ENCODE results near the gene HPN. TPM values are rescaled to one million over a fixed set of nuclear protein-coding genes. Genes with fewer than 3 reads are reported as not detected.

HPN gene
- total RNA-seq, 1 donor from 2014 or later = 0.30 TPM

GRCh38 chr19:35034588-35035382, 6.7 kb upstream of the HPN start:
- Histone ChIP-seq H3K27ac (no peak overlapping the region), H3K4me3 (no peak overlapping the region), H3K4me2 (no peak overlapping the region), H4K20me1 (ENCODE audit: low read depth) (no peaks in the 10 kb centered on the region), H3K9ac (no peak overlapping the region), H3F3A (ENCODE audit: low read depth) (peaks cover 17% of the 10 kb centered on the region), H3K27me3 (peaks cover 32% of the 10 kb centered on the region), H2AFZ (replicated peaks) (no peak overlapping the region), H3K36me3 (no peaks in the 10 kb centered on the region), H3K9me3 (ENCODE audit: low read depth) (no peaks in the 10 kb centered on the region), H3K79me2 (ENCODE audit: low read depth) (no peaks in the 10 kb centered on the region), H3K4me1 (peaks cover 4% of the 10 kb centered on the region)
- peaks cover 28% of the 10 kb centered on the region for H3K27me3 Mint-ChIP-seq (ENCODE audit: insufficient read depth, low read depth)
- H3K27ac Mint-ChIP-seq = no peak overlapping the region
- H3K4me3 Mint-ChIP-seq = no peak overlapping the region
- H3K4me1 Mint-ChIP-seq = peaks cover 8% of the 10 kb centered on the region
- no peaks in the 10 kb centered on the region for H3K36me3 Mint-ChIP-seq
- TF ChIP-seq EZH2phosphoT487 (IDR thresholded peaks at IDR 0.05) (no peak), EZH2 (IDR thresholded peaks at IDR 0.05) (no peak)
- TF ChIP-seq, protein P1, sequence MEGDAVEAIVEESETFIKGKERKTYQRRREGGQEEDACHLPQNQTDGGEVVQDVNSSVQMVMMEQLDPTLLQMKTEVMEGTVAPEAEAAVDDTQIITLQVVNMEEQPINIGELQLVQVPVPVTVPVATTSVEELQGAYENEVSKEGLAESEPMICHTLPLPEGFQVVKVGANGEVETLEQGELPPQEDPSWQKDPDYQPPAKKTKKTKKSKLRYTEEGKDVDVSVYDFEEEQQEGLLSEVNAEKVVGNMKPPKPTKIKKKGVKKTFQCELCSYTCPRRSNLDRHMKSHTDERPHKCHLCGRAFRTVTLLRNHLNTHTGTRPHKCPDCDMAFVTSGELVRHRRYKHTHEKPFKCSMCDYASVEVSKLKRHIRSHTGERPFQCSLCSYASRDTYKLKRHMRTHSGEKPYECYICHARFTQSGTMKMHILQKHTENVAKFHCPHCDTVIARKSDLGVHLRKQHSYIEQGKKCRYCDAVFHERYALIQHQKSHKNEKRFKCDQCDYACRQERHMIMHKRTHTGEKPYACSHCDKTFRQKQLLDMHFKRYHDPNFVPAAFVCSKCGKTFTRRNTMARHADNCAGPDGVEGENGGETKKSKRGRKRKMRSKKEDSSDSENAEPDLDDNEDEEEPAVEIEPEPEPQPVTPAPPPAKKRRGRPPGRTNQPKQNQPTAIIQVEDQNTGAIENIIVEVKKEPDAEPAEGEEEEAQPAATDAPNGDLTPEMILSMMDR (IDR thresholded peaks at IDR 0.05) = no peak
- H3K9me3 Mint-ChIP-seq = no peaks in the 10 kb centered on the region
- DNase-seq (ENCODE audit: low spot score) = no peak

GRCh38 chr19:35037716-35038622, 3.6 kb upstream of the HPN start:
- Mint-ChIP-seq H3K27me3 (ENCODE audit: insufficient read depth, low read depth) (peaks cover 13% of the 10 kb centered on the region), H3K36me3 (no peaks in the 10 kb centered on the region), H3K27ac (no peak overlapping the region), H3K4me3 (no peak overlapping the region), H3K4me1 (peaks cover 15% of the 10 kb centered on the region), H3K9me3 (no peaks in the 10 kb centered on the region)
- no peak overlapping the region for H3K4me3 ChIP-seq
- H3F3A ChIP-seq (ENCODE audit: low read depth) = no peaks in the 10 kb centered on the region
- H3K79me2 ChIP-seq (ENCODE audit: low read depth) = no peaks in the 10 kb centered on the region
- H3K4me2 ChIP-seq = no peak overlapping the region
- no peak overlapping the region for H3K9ac ChIP-seq
- peaks cover 14% of the 10 kb centered on the region for H3K4me1 ChIP-seq
- no peak for DNase-seq (ENCODE audit: low spot score)
- no peaks in the 10 kb centered on the region for H3K9me3 ChIP-seq (ENCODE audit: low read depth)
- no peak for TF ChIP-seq EZH2phosphoT487 (IDR thresholded peaks at IDR 0.05)
- TF ChIP-seq, protein P1 (IDR thresholded peaks at IDR 0.05) = no peak
- no peak for TF ChIP-seq EZH2 (IDR thresholded peaks at IDR 0.05)
- H2AFZ ChIP-seq (replicated peaks) = no peak overlapping the region
- no peak overlapping the region for H3K27ac ChIP-seq
- H3K36me3 ChIP-seq = no peaks in the 10 kb centered on the region
- H3K27me3 ChIP-seq = peaks cover 5% of the 10 kb centered on the region
- no peaks in the 10 kb centered on the region for H4K20me1 ChIP-seq (ENCODE audit: low read depth)

DNA sequence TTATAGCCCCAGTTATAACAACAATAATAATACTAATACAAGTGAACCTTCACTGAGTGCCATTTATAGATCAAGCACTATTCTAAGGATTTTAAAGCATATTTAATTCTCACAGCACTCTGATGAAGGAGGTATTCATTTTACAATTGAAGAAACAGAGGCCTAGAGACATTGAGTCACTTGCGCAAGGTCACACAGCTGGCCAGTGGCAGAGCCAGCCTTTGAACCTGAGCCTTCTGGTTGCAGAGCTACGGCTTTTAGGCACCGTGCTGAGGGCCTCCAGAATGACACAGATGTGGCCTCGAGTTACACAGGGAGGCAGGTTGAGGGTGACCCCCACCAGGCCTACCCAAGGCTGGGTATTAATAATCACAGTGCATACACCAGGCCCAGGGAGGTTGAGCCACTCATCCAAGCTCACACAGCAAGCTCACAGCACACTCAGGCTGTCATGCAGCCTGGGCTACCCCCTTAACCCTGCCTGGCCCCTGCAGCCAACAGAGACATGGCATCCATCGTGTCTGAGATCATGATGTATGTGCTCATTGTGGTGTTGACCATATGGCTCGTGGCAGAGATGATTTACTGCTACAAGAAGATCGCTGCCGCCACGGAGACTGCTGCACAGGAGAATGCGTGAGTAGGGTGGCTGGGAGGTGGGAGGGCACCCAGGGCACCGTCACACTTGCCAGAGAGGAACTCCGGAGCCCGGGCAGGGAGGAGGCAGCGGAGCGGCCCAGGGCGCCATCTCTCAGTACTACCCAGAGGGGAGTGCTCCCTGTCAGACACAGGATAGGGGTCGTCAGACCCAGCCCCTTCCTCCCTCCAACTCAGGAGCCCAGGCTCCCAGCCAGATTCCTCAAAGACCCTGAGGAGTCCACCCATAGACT, 2.7 kb upstream of the HPN start:
- Histone ChIP-seq H3K79me2 (ENCODE audit: low read depth) (no peaks in the 10 kb centered on the region), H4K20me1 (ENCODE audit: low read depth) (no peaks in the 10 kb centered on the region), H3K36me3 (no peaks in the 10 kb centered on the region), H3K4me1 (peaks cover 14% of the 10 kb centered on the region), H3K4me2 (no peak overlapping the region), H3K4me3 (no peak overlapping the region), H3F3A (ENCODE audit: low read depth) (no peaks in the 10 kb centered on the region), H3K9ac (no peak overlapping the region), H3K27ac (no peak overlapping the region), H3K27me3 (no peaks in the 10 kb centered on the region), H2AFZ (replicated peaks) (no peak overlapping the region), H3K9me3 (ENCODE audit: low read depth) (no peaks in the 10 kb centered on the region)
- no peaks in the 10 kb centered on the region for H3K36me3 Mint-ChIP-seq
- DNase-seq (ENCODE audit: low spot score) = no peak
- H3K9me3 Mint-ChIP-seq = no peaks in the 10 kb centered on the region
- peaks cover 15% of the 10 kb centered on the region for H3K4me1 Mint-ChIP-seq
- H3K27ac Mint-ChIP-seq = no peak overlapping the region
- peaks cover 12% of the 10 kb centered on the region for H3K27me3 Mint-ChIP-seq (ENCODE audit: insufficient read depth, low read depth)
- peak overlapping the region; percentile 13 for H3K4me3 Mint-ChIP-seq
- TF ChIP-seq EZH2 (IDR thresholded peaks at IDR 0.05) (no peak), EZH2phosphoT487 (IDR thresholded peaks at IDR 0.05) (no peak)
- TF ChIP-seq, protein P1 (IDR thresholded peaks at IDR 0.05) = no peak

Measured in neural progenitor cell (in vitro differentiated cells).